IMR-90 (cell line): ENCODE results near the gene RFC3. TPM values are rescaled to one million over a fixed set of nuclear protein-coding genes. Genes with fewer than 3 reads are reported as not detected.
"Not testable (repeated sequence)": the region's sequence is repeated elsewhere in the genome, so short reads cannot be mapped to it uniquely, and the experiment has no call there.

Source experiments
- ATAC-seq: fragments of 200-7000 bp; cut with Tn5 transposase; 2 replicates; pipeline ENCODE4 v1.9.1; 2020; ENCODE audit warnings: low read depth, mild to moderate bottlenecking, moderate library complexity
- BruUV-seq: library from RNA; stranded (reverse); fragments of 400-500 nt; replicated peaks from 2 replicates; lab custom pipeline; 2021; lab: Mats Ljungman, UMichigan
- CTCF ChIA-PET: fragments of 300-600 bp; formaldehyde crosslinking; extraction: SDS; loops from one replicate; lab custom pipeline; 2021; ENCODE audit warnings: antibody characterized with exemption; lab: Yijun Ruan, JAX
- POLR2A ChIA-PET: fragments of 300-600 bp; sonication (Branson Sonifier 250); formaldehyde crosslinking; loops from one replicate; lab custom pipeline; 2022; ENCODE audit warnings: antibody characterized with exemption; ENCODE audit not compliant: unreplicated experiment; lab: Charles Lee
- DNase-seq: peaks from one replicate; pipeline ENCODE4 v3.0.0; 2013
- H2AFZ ChIP-seq: replicated peaks from 2 replicates; pipeline ENCODE3; 2013; ENCODE audit warnings: low read length, mild to moderate bottlenecking; ENCODE audit not compliant: poor library complexity
- H2AK5ac ChIP-seq: 2 replicates; pipeline ENCODE4 v1.6.1; 2013; ENCODE audit warnings: low read depth, low read length, inconsistent platforms
- H2AK9ac ChIP-seq: replicated peaks from 2 replicates; pipeline ENCODE3; 2013; ENCODE audit warnings: mild to moderate bottlenecking, low read depth, low read length, moderate library complexity; ENCODE audit not compliant: poor library complexity
- H2BK120ac ChIP-seq: 2 replicates; pipeline ENCODE4 v1.6.1; 2013; ENCODE audit warnings: low read depth, low read length, inconsistent platforms
- H2BK15ac ChIP-seq: 3 replicates; pipeline ENCODE4 v1.6.1; 2013; ENCODE audit warnings: low read depth, low read length, inconsistent platforms
- H2BK20ac ChIP-seq: 2 replicates; pipeline ENCODE4 v1.6.1; 2013; ENCODE audit warnings: low read depth, mild to moderate bottlenecking, inconsistent platforms, low read length, moderate library complexity
- H2BK5ac ChIP-seq: 2 replicates; pipeline ENCODE4 v1.6.1; 2013; ENCODE audit warnings: mild to moderate bottlenecking, low read depth, low read length, inconsistent platforms; ENCODE audit not compliant: poor library complexity, severe bottlenecking
- H3K14ac ChIP-seq: replicated peaks from 2 replicates; pipeline ENCODE4 v1.6.1; 2013; ENCODE audit warnings: low read depth, low read length, inconsistent platforms
- H3K18ac ChIP-seq: 2 replicates; pipeline ENCODE4 v1.6.1; 2013; ENCODE audit warnings: low read depth, low read length, control low read depth
- H3K23ac ChIP-seq: 2 replicates; pipeline ENCODE4 v1.6.1; 2013; ENCODE audit warnings: low read depth, low read length, inconsistent platforms
- H3K27ac ChIP-seq: 2 replicates; pipeline ENCODE4 v1.5.1; 2013; ENCODE audit warnings: mild to moderate bottlenecking, control low read depth, low read length; ENCODE audit not compliant: insufficient read depth
- H3K27me3 ChIP-seq: 2 replicates; pipeline ENCODE4 v1.6.1; 2013; ENCODE audit warnings: low read length; ENCODE audit not compliant: control insufficient read depth, insufficient read depth
- H3K36me3 ChIP-seq: 2 replicates; pipeline ENCODE4 v1.6.1; 2013; ENCODE audit warnings: low read length, mixed read lengths; ENCODE audit not compliant: control insufficient read depth, insufficient read depth
- H3K4ac ChIP-seq: 2 replicates; pipeline ENCODE4 v1.6.1; 2013; ENCODE audit warnings: low read depth, low read length, inconsistent platforms
- H3K4me1 ChIP-seq: 2 replicates; pipeline ENCODE4 v1.6.1; 2013; ENCODE audit warnings: low read length, mixed read lengths; ENCODE audit not compliant: control insufficient read depth, insufficient read depth
- H3K4me2 ChIP-seq: 2 replicates; pipeline ENCODE4 v1.6.1; 2013; ENCODE audit warnings: low read depth, mild to moderate bottlenecking, control low read depth, low read length, moderate library complexity
- H3K4me3 ChIP-seq: 2 replicates; pipeline ENCODE4 v1.5.1; 2013; ENCODE audit warnings: low read depth, mild to moderate bottlenecking, control low read depth, low read length, moderate library complexity; ENCODE audit not compliant: insufficient read depth
- H3K56ac ChIP-seq: 2 replicates; pipeline ENCODE4 v1.6.1; 2013; ENCODE audit warnings: low read length, inconsistent platforms; ENCODE audit not compliant: insufficient read depth; ENCODE audit errors: extremely low read depth
- H3K79me1 ChIP-seq, 2 experiments: 2 replicates each; pipeline ENCODE4 v1.6.1; 2013; ENCODE audit warnings: low read length in 2 of 2, inconsistent platforms in 1 of 2, low read depth in 1 of 2
- H3K9ac ChIP-seq: 2 replicates; pipeline ENCODE4 v1.6.1; 2013; ENCODE audit warnings: low read depth, low read length, control low read depth
- H3K9me1 ChIP-seq: 2 replicates; pipeline ENCODE4 v1.6.1; 2013; ENCODE audit warnings: low read length, inconsistent platforms; ENCODE audit not compliant: insufficient read depth
- H3K9me3 ChIP-seq: 2 replicates; pipeline ENCODE4 v1.6.1; 2013; ENCODE audit warnings: low read length; ENCODE audit not compliant: control insufficient read depth, insufficient read depth
- H4K20me1 ChIP-seq: 2 replicates; pipeline ENCODE4 v1.6.1; 2013; ENCODE audit warnings: low read length, inconsistent platforms; ENCODE audit not compliant: insufficient read depth
- H4K5ac ChIP-seq: 2 replicates; pipeline ENCODE4 v1.6.1; 2013; ENCODE audit warnings: mild to moderate bottlenecking, low read depth, low read length, control low read depth
- H4K8ac ChIP-seq, 2 experiments: 2 replicates each; pipeline ENCODE4 v1.6.1; 2013; ENCODE audit warnings: low read depth in 2 of 2, low read length in 2 of 2, control low read depth in 1 of 2, inconsistent platforms in 1 of 2
- H4K91ac ChIP-seq: 2 replicates; pipeline ENCODE4 v1.6.1; 2013; ENCODE audit warnings: low read depth, low read length, inconsistent platforms; ENCODE audit not compliant: insufficient read depth
- WGBS, 2 experiments: methylation state at CpG; one replicate each; pipeline versions ENCODE4 v1.1.5 to v1.1.7; 2013; ENCODE audit warnings: missing lambda C conversion rate in 2 of 2; ENCODE audit not compliant: insufficient read length in 1 of 2; ENCODE audit errors: extremely low coverage in 2 of 2; 5-methylcytosine and 5-hydroxymethylcytosine counted together
- dilution Hi-C: fragments of 300-500 bp; cut with HindIII; formaldehyde crosslinking; loops from one replicate; pipeline ENCODE4 v1.14.3; 2018; ENCODE audit warnings: low sequenced_read_pairs; ENCODE audit not compliant: unreplicated experiment
- in situ Hi-C: fragments of 300-500 bp; cut with MboI; formaldehyde crosslinking; loops from 3 replicates; pipeline ENCODE4 v1.14.3; 2019; ENCODE audit warnings: low sequenced_read_pairs, inconsistent platforms, mixed read lengths
- intact Hi-C: fragments of 100-400 bp; cut with micrococcal nuclease; formaldehyde crosslinking; loops from 2 replicates; pipeline ENCODE4 v1.10.0; 2022
- polyA plus RNA-seq, 3 experiments: library from polyadenylated mRNA; depleted of rRNA; stranded (reverse); fragments of >200 nt; gene quantifications; 2 replicates each; pipeline ENCODE4 v1.2.3, GENCODE V29; 2012; ENCODE audit warnings: low replicate concordance in 1 of 3
- total RNA-seq: library from RNA; depleted of rRNA; stranded (reverse); fragments of >200 nt; gene quantifications from 2 replicates; pipeline ENCODE4 v1.2.3, GENCODE V29; 2012

Gene RFC3
- total and polyA plus RNA-seq, 2 of the 4 experiments (the other 2 are of a cell fraction) = 9.8 to 12.9 TPM

DNA sequence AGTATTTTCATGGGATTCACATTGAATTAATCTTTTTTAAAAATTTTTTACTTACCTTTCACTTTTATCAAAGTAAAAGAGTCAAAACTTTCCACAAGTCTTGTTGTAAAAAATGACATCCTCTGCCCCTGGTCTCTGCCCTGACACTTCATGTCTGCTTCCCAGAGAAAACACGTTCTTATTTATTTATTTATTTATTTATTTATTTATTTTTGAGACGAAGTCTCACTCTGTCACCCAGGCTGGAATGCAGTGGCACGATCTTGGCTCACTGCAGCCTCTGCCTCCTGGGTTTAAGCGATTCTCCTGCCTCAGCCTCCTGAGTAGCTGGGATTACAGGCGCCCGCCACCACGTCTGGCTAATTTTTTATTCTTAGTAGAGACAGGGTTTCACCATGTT, 5.1 kb upstream of the RFC3 start:
- H2AK9ac ChIP-seq, H2BK15ac ChIP-seq, H3K4me1 ChIP-seq, H3K4me2 ChIP-seq, H3K27me3 ChIP-seq, H3K9me3 ChIP-seq, H3K4me3 ChIP-seq, dilution Hi-C loops, in situ Hi-C loops, H3K79me1 ChIP-seq, H2BK20ac ChIP-seq, H2AK5ac ChIP-seq, intact Hi-C loops, H2BK5ac ChIP-seq, H3K18ac ChIP-seq, H2BK120ac ChIP-seq, H3K4ac ChIP-seq, H4K8ac ChIP-seq, DNase-seq, H4K91ac ChIP-seq, H3K36me3 ChIP-seq, H3K56ac ChIP-seq, H2AFZ ChIP-seq, H4K5ac ChIP-seq, H3K9me1 ChIP-seq, CTCF ChIA-PET, POLR2A ChIA-PET, H3K27ac ChIP-seq, H3K23ac ChIP-seq, ATAC-seq, BruUV-seq, H3K9ac ChIP-seq, H3K14ac ChIP-seq, H4K20me1 ChIP-seq: not testable (repeated sequence)
- WGBS, 2 experiments = no CpG with 5 or more reads among the region's 7 CpGs
